Central memory CD8-positive, alpha-beta T cell (primary cell): ENCODE data around the gene GGT7.
"Not testable (repeated sequence)": the region's sequence is repeated elsewhere in the genome, so short reads cannot be mapped to it uniquely, and the experiment has no call there.

Experiments
- ATAC-seq: fragments of 150-1000 bp; cut with Tn5 transposase; replicated peaks from 2 replicates; pipeline ENCODE4 v1.10.0; 2022; ENCODE audit warnings: mild to moderate bottlenecking, moderate FRiP score, moderate number of reproducible peaks; ENCODE audit not compliant: poor library complexity, severe bottlenecking; ENCODE audit errors: extremely low read depth
- DNase-seq, 2 donors: peaks; one replicate each; pipeline ENCODE4 v3.0.0; 2021; ENCODE audit warnings: low spot score in 2 of 2
- H3K27ac Mint-ChIP-seq: one replicate; pipeline ENCODE4 v1.8.0; 2022; ENCODE audit warnings: low read depth, mild to moderate bottlenecking, moderate library complexity, mixed read lengths
- H3K27me3 Mint-ChIP-seq: one replicate; pipeline ENCODE4 v1.8.0; 2022; ENCODE audit warnings: mixed read lengths
- H3K36me3 Mint-ChIP-seq: one replicate; pipeline ENCODE4 v1.8.0; 2022; ENCODE audit warnings: mild to moderate bottlenecking, moderate library complexity, mixed read lengths; ENCODE audit not compliant: insufficient read depth
- H3K4me1 Mint-ChIP-seq: one replicate; pipeline ENCODE4 v1.8.0; 2022; ENCODE audit warnings: mixed read lengths
- H3K4me3 Mint-ChIP-seq: one replicate; pipeline ENCODE4 v1.8.0; 2022; ENCODE audit warnings: mild to moderate bottlenecking, moderate library complexity, mixed read lengths
- H3K9me3 Mint-ChIP-seq: one replicate; pipeline ENCODE4 v1.8.0; 2022; ENCODE audit warnings: mixed read lengths

Gene GGT7

GRCh38 chr20:34895465-34895864 lies 22.8 kb upstream of the GGT7 start:
- Mint-ChIP-seq H3K4me1 (no peaks in the 10 kb centered on the region), H3K9me3 (no peaks in the 10 kb centered on the region), H3K36me3 (no peaks in the 10 kb centered on the region), H3K4me3 (no peak overlapping the region), H3K27ac (no peak overlapping the region), H3K27me3 (no peaks in the 10 kb centered on the region)
- ATAC-seq (no peak), DNase-seq (no peak)

- no peaks in the 10 kb centered on the region for H3K36me3 Mint-ChIP-seq
- no peaks in the 10 kb centered on the region for H3K27me3 Mint-ChIP-seq
- H3K4me1 Mint-ChIP-seq, result no peaks in the 10 kb centered on the region
- H3K9me3 Mint-ChIP-seq, result no peaks in the 10 kb centered on the region
- no peak for ATAC-seq
- no peak for DNase-seq
- no peak overlapping the region for H3K4me3 Mint-ChIP-seq
- no peak overlapping the region for H3K27ac Mint-ChIP-seq
Measured at GRCh38 chr20:34894723-34895122, 22.1 kb upstream of the GGT7 start.

- Mint-ChIP-seq H3K4me3 (no peak overlapping the region), H3K36me3 (no peaks in the 10 kb centered on the region), H3K4me1 (no peaks in the 10 kb centered on the region), H3K27me3 (no peaks in the 10 kb centered on the region), H3K9me3 (no peaks in the 10 kb centered on the region), H3K27ac (peak overlapping the region; percentile 33)
- no peak for DNase-seq
- no peak for ATAC-seq
Measured at GRCh38 chr20:34892671-34893070, 20.0 kb upstream of the GGT7 start.

GRCh38 chr20:34891166-34892062 lies 18.8 kb upstream of the GGT7 start:
- Mint-ChIP-seq H3K4me3 (no peak overlapping the region), H3K27ac (no peak overlapping the region)

GRCh38 chr20:34888468-34888867 lies 15.8 kb upstream of the GGT7 start:
- Mint-ChIP-seq H3K27me3 (no peaks in the 10 kb centered on the region), H3K9me3 (no peaks in the 10 kb centered on the region), H3K4me3 (no peak overlapping the region), H3K27ac (no peak overlapping the region), H3K36me3 (no peaks in the 10 kb centered on the region), H3K4me1 (no peaks in the 10 kb centered on the region)
- ATAC-seq (no peak), DNase-seq (no peak)

More at GRCh38 chr20:34891166-34892062, 18.8 kb upstream of the GGT7 start:
- Mint-ChIP-seq H3K27me3 (no peaks in the 10 kb centered on the region), H3K4me1 (no peaks in the 10 kb centered on the region), H3K9me3 (no peaks in the 10 kb centered on the region), H3K36me3 (no peaks in the 10 kb centered on the region)
- ATAC-seq, result no peak
- no peak for DNase-seq

- DNase-seq (no peak), ATAC-seq (no peak)
- H3K4me1 Mint-ChIP-seq, result no peaks in the 10 kb centered on the region
- no peaks in the 10 kb centered on the region for H3K36me3 Mint-ChIP-seq
- no peak overlapping the region for H3K4me3 Mint-ChIP-seq
- H3K27ac Mint-ChIP-seq, result no peak overlapping the region
- H3K27me3 Mint-ChIP-seq, result no peaks in the 10 kb centered on the region
- no peaks in the 10 kb centered on the region for H3K9me3 Mint-ChIP-seq
Measured at GRCh38 chr20:34887023-34887422, 14.4 kb upstream of the GGT7 start.

- no peak for ATAC-seq
- H3K27me3 Mint-ChIP-seq, result no peaks in the 10 kb centered on the region
Measured at GRCh38 chr20:34886122-34886521, 13.5 kb upstream of the GGT7 start.

GRCh38 chr20:34884260-34884659 lies 11.6 kb upstream of the GGT7 start:
- no peaks in the 10 kb centered on the region for H3K4me1 Mint-ChIP-seq
- no peak overlapping the region for H3K27ac Mint-ChIP-seq
- no peak overlapping the region for H3K4me3 Mint-ChIP-seq
- H3K9me3 Mint-ChIP-seq, result no peaks in the 10 kb centered on the region
- no peaks in the 10 kb centered on the region for H3K36me3 Mint-ChIP-seq
- DNase-seq, result no peak
- no peak for ATAC-seq
- no peaks in the 10 kb centered on the region for H3K27me3 Mint-ChIP-seq

More at GRCh38 chr20:34886122-34886521, 13.5 kb upstream of the GGT7 start:
- no peak for DNase-seq
- no peak overlapping the region for H3K4me3 Mint-ChIP-seq
- no peaks in the 10 kb centered on the region for H3K4me1 Mint-ChIP-seq
- no peaks in the 10 kb centered on the region for H3K9me3 Mint-ChIP-seq
- no peaks in the 10 kb centered on the region for H3K36me3 Mint-ChIP-seq
- H3K27ac Mint-ChIP-seq, result no peak overlapping the region

GRCh38 chr20:34883809-34884208 lies 11.2 kb upstream of the GGT7 start:
- no peak overlapping the region for H3K4me3 Mint-ChIP-seq
- no peaks in the 10 kb centered on the region for H3K9me3 Mint-ChIP-seq
- no peaks in the 10 kb centered on the region for H3K27me3 Mint-ChIP-seq
- H3K4me1 Mint-ChIP-seq, result no peaks in the 10 kb centered on the region
- no peak overlapping the region for H3K27ac Mint-ChIP-seq
- no peaks in the 10 kb centered on the region for H3K36me3 Mint-ChIP-seq
- no peak for ATAC-seq
- DNase-seq, result no peak

GRCh38 chr20:34883087-34883688 lies 10.5 kb upstream of the GGT7 start:
- DNase-seq, result no peak
- no peaks in the 10 kb centered on the region for H3K4me1 Mint-ChIP-seq
- H3K4me3 Mint-ChIP-seq, result no peak overlapping the region
- ATAC-seq, result no peak
- no peaks in the 10 kb centered on the region for H3K36me3 Mint-ChIP-seq
- no peak overlapping the region for H3K27ac Mint-ChIP-seq
- no peaks in the 10 kb centered on the region for H3K9me3 Mint-ChIP-seq
- H3K27me3 Mint-ChIP-seq, result no peaks in the 10 kb centered on the region

GRCh38 chr20:34881689-34882088 lies 9.0 kb upstream of the GGT7 start:
- Mint-ChIP-seq H3K27me3 (no peaks in the 10 kb centered on the region), H3K4me1 (peaks cover 6% of the 10 kb centered on the region), H3K27ac (no peak overlapping the region), H3K4me3 (no peak overlapping the region), H3K9me3 (no peaks in the 10 kb centered on the region), H3K36me3 (peaks cover 4% of the 10 kb centered on the region)
- no peak for ATAC-seq
- DNase-seq, result no peak

- H3K27me3 Mint-ChIP-seq, H3K27ac Mint-ChIP-seq, H3K4me3 Mint-ChIP-seq, ATAC-seq, DNase-seq, H3K36me3 Mint-ChIP-seq, H3K9me3 Mint-ChIP-seq: not testable (repeated sequence)
- peaks cover 13% of the 10 kb centered on the region for H3K4me1 Mint-ChIP-seq
Measured at GRCh38 chr20:34880971-34881370, 8.3 kb upstream of the GGT7 start.

- H3K27me3 Mint-ChIP-seq, result no peaks in the 10 kb centered on the region
- no peaks in the 10 kb centered on the region for H3K9me3 Mint-ChIP-seq
- no peak overlapping the region for H3K4me3 Mint-ChIP-seq
- no peak for ATAC-seq
- peaks cover 6% of the 10 kb centered on the region for H3K36me3 Mint-ChIP-seq
- no peak for DNase-seq
- no peak overlapping the region for H3K27ac Mint-ChIP-seq
- peaks cover 18% of the 10 kb centered on the region for H3K4me1 Mint-ChIP-seq
Measured at GRCh38 chr20:34880215-34880850, 7.7 kb upstream of the GGT7 start.
